Fibroblast of pulmonary artery (primary cell): ENCODE results near the gene ZFX.

Experiments
- DNase-seq: peaks from one replicate; pipeline ENCODE4 v3.0.0-alpha.2; 2010; ENCODE audit warnings: low read depth
- H3K4me3 ChIP-seq: replicated peaks from 2 replicates; pipeline ENCODE4 v1.5.1; 2011; ENCODE audit warnings: low read depth, mild to moderate bottlenecking, control low read depth, low read length, moderate library complexity
- TF ChIP-seq, protein P1 (sequence below): IDR thresholded peaks from 2 replicates; pipeline ENCODE4 v1.5.1; 2011; ENCODE audit warnings: mild to moderate bottlenecking, control low read depth, low read length, inconsistent platforms; ENCODE audit errors: missing control alignments

ZFX gene

GRCh38 chrX:24207826-24208225 is 58.3 kb downstream of the ZFX start:
- TF ChIP-seq, protein P1, sequence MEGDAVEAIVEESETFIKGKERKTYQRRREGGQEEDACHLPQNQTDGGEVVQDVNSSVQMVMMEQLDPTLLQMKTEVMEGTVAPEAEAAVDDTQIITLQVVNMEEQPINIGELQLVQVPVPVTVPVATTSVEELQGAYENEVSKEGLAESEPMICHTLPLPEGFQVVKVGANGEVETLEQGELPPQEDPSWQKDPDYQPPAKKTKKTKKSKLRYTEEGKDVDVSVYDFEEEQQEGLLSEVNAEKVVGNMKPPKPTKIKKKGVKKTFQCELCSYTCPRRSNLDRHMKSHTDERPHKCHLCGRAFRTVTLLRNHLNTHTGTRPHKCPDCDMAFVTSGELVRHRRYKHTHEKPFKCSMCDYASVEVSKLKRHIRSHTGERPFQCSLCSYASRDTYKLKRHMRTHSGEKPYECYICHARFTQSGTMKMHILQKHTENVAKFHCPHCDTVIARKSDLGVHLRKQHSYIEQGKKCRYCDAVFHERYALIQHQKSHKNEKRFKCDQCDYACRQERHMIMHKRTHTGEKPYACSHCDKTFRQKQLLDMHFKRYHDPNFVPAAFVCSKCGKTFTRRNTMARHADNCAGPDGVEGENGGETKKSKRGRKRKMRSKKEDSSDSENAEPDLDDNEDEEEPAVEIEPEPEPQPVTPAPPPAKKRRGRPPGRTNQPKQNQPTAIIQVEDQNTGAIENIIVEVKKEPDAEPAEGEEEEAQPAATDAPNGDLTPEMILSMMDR, result no peak
- H3K4me3 ChIP-seq, result no peak overlapping the region
- DNase-seq, result peak; percentile 29

DNA sequence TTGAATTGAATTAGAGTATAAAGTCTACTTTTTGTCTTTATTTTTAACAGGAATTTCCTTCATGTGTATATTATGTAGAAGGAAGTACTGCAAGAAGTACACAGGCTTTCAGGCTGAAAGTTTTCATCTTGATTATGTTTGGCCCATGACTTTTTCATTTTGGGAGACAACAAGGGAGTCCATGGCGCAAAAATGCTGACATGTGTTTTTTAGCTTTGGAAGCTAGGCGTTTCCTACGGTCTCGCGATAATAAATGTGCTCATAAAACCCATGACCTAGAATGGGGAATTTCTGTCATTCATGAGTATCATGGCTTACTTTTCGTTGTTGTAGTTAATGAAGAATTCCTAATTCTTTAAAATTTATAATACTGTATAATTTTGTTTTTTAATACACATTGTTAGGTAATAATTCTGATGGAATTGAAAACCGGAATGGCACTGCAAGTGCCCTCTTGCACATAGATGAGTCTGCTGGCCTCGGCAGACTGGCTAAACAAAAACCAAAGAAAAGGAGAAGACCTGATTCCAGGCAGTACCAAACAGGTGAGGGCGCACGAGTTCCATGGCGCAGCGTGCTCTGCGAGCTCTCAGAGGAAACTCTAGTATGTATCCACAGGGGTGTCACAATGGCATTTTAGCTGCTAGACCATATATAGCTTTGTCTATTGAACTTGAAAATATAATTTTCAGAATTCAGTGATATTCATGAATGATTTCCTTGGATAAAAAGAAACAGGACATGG is 59.1 kb downstream of the ZFX start:
- no peak overlapping the region for H3K4me3 ChIP-seq
- DNase-seq, result no peak
- TF ChIP-seq, protein P1, result no peak

DNA sequence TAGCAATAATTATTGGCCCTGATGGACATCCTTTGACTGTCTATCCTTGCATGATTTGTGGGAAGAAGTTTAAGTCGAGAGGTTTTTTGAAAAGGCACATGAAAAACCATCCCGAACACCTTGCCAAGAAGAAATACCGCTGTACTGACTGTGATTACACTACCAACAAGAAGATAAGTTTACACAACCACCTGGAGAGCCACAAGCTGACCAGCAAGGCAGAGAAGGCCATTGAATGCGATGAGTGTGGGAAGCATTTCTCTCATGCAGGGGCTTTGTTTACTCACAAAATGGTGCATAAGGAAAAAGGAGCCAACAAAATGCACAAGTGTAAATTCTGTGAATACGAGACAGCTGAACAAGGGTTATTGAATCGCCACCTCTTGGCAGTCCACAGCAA is 60.7 kb downstream of the ZFX start:
- TF ChIP-seq, protein P1, result no peak
- DNase-seq, result no peak
- H3K4me3 ChIP-seq, result no peak overlapping the region

- TF ChIP-seq, protein P1, result no peak
- no peak overlapping the region for H3K4me3 ChIP-seq
- no peak for DNase-seq
Measured at GRCh38 chrX:24214568-24214967, 65.0 kb downstream of the ZFX start.

DNA sequence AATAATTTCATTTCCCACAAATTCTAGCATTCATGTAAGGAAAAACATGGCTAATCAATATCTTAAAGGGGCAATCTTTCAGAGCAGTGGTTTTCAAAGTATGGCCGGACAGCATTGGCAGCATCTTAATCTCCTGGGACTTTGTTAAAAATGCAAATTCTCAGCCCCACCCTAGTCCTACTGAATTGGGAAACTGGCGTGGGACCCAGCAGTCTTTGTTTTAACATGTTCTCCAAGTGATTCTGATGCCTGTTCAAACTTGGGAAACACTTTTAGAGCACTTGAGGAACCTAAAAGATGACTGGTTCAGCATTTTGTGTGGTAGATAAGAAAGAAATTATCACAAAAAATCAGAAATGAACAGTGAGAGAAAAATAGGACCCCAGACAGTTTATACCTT is 65.7 kb downstream of the ZFX start:
- no peak overlapping the region for H3K4me3 ChIP-seq
- TF ChIP-seq, protein P1, result no peak
- DNase-seq, result no peak

GRCh38 chrX:24216037-24216436 is 66.5 kb downstream of the ZFX start:
- H3K4me3 ChIP-seq, result no peak overlapping the region

More at GRCh38 chrX:24216037-24216436, 66.5 kb downstream of the ZFX start:
- TF ChIP-seq, protein P1, result no peak
- no peak for DNase-seq
